ENCODE results near the gene ARFGAP1. TPM values are rescaled to one million over a fixed set of nuclear protein-coding genes. Genes with fewer than 3 reads are reported as not detected.

Gene ARFGAP1
- total RNA-seq, 1 experiment from 2014 or later: 62.1 TPM

DNA sequence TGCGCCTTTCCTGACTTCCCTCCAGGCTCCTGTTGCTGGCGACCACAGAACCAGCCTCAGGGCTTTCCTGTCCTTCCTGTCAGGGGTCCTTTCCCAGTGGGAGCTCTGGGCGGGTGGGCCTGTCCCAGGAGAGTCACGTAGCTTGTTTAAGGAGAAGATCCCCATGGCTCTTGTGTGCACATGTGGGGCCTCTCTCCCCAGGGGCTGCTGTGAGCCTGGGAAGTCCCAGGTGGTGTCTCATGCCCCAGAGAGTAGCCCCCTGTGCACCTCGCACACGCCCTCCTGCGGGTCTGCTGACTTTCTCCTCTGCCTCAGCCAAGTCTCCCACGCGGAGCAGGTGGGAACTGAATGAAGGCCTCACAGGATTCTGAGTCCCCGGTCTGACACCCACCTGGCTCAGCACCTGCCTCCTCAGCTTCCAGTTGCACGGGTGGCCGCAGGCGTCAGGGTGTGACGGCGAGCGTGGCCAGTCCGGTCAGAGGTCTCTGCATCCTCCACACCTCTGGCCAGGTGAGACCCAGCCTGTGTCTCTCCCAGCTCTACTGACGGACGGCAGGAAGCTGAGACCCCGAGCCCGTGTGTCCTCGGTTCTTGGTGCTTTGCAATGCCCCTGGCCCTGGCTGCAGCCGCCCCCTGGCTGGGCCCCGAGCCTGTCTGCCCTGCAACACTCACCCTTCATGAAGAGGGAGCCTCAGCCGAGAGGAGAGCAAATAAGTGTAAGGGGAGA is 12.7 kb upstream of the ARFGAP1 start:
- no peak for DNase-seq (ENCODE audit: low read depth)

DNA sequence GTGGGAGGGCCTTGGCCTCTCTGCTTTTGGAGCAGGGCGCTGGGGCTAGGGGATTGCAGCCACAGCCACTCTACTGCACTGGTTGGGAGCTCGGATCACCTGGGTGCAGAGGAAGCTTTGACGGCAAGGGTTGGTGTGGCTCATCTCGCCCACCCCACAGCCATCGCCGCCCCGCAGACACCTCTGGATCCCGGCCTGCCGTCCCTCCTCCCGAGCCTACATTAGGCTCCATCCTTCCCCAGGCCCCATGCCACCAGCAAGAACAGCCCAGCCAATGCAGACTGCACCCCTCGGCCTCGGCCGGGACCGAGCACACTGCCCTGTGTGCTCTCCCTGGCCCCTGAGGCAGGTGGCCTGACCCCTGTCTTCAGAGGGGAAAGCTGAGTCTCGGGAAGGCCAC is 12.1 kb upstream of the ARFGAP1 start:
- DNase-seq (ENCODE audit: low read depth): no peak

DNA sequence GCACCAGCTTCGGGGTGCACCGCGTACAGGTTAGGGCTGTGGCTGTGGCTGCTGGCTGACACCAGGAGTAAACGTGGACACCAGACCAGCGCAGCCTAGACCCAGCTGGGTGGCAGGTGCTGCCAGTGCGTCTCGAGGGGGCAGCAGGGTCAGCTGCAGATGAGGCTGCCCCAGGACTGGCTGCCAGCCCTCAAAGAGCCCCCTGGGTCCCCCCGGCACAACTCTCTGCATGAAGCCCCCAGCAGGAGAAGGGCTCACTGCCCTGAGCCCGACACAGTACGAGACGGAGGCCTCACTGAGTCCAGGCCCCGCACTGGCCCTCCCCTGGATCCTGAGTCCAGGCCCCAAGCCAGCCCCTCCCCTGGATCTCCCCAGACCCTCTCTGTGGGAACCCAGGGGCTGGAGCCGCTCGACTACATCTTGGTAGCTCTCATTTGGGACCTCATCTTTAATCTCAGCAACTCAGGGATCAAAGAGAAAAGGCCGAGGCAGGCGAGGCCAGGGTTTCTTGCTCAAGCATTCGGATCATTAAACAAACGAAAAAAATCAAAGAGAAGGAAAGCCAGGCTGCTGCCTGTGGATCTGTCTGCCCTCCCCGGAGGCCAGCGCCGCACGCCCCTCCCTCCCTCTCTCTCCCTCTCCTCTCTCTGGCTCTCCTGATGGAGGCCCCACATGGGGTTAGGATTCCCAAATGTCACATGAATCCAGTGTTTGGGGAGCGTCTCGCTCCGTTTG is 11.4 kb upstream of the ARFGAP1 start:
- no peak for DNase-seq (ENCODE audit: low read depth)

GRCh38 chr20:63261795-63262528 is 10.7 kb upstream of the ARFGAP1 start:
- no peak for DNase-seq (ENCODE audit: low read depth)

GRCh38 chr20:63262836-63263235 is 9.8 kb upstream of the ARFGAP1 start:
- DNase-seq (ENCODE audit: low read depth): no peak

- DNase-seq (ENCODE audit: low read depth): no peak
Measured at GRCh38 chr20:63264000-63264399, 8.6 kb upstream of the ARFGAP1 start.

DNA sequence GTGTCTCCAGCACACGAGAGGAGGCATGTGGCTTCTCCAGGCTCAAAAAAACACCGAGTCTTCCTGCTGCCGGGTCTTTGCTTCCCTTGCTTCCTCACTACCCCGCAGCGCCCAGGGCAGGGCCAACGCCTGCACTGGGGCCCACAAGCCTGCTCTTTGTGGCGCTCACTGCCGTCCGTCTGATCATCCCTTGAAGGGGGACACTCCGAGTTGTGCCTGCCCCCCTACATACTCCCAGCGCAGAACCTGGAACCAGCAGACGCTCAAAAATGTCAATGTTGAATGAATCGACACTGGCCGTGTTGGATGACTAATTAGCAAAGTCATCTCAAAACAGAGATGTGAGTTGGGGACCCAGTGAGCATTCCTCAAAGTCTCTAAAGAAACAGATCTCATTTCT is 8.1 kb upstream of the ARFGAP1 start:
- no peak for DNase-seq (ENCODE audit: low read depth)

- DNase-seq (ENCODE audit: low read depth): no peak
Measured at GRCh38 chr20:63265891-63266515, 6.6 kb upstream of the ARFGAP1 start.

- no peak for DNase-seq (ENCODE audit: low read depth)
Measured at GRCh38 chr20:63267691-63268090, 4.9 kb upstream of the ARFGAP1 start.

DNA sequence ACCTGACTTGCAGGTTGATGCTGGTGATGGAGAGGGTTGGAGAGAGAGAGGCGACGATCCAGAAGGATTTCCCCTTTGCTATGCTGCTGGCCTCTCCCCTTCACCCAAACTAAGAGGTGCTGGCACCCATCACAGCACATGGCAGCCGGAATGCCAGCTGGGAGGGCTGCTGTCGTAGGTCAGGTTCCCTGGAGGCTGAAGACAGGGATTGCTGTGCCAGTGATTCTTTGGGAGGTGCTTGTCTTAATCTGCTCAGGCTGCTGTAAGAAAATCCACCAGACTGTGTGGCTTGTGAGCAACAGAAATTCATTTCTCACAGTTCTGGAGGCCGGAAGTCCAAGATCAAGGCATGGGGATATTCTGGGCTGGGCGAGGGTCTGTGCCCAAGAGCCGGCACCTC is 4.4 kb upstream of the ARFGAP1 start:
- no peak for DNase-seq (ENCODE audit: low read depth)

- DNase-seq (ENCODE audit: low read depth): no peak
Measured at GRCh38 chr20:63268671-63269439, 3.8 kb upstream of the ARFGAP1 start.

DNA sequence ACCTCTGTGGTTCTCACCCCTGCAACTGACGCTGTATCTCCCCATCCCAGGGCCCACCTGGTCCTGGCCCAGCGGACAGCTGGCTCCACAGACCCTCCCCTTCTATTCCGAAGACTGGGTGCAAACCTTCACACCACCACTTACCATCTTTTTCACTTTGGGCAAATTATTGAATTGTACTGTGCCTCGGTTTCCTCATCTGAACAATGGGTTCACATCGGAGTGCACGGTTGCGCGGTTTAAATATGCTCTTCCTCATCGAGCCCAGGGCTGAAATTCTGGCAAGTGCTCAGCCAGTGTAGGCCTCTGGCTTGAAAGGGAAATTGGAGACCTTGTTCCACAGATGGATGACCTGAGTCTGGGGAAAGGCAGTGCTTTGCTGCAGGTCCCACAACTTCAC is 2.9 kb upstream of the ARFGAP1 start:
- DNase-seq (ENCODE audit: low read depth): no peak

DNA sequence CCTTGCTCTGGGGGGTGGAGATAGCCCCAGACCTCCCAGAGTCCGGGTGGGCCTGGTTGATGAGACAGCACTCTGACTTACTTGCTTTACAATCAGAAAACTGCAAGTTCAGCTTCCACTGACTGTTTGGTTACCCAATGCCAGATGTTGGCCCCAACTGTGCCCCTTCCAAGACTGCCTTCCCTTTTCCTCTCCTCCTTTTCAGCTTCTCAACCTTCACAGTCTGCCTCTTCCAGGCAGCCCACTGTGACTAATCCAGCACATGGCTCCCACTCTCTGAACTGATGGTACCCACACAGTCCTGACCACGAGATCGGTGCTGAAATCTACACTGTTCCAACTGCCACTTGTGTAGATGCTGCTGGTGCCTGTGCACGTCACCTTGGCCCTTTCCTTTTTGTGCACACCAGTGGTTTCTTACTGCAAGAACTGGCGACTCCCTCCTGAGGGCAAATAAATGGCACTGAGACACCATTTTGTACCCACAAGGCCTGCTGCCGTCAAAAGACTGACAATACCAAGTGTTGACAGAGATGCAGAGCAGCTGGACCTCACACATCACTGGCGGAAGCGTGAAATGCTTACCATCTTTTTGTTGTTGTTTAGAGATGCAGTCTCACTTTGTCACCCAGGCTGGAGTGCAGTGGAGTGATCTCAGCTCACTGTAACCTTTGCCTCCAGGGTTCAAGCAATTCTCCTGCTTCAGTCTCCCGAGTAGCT is 1.8 kb upstream of the ARFGAP1 start:
- DNase-seq (ENCODE audit: low read depth): no peak

- DNase-seq (ENCODE audit: low read depth): no peak
Measured at GRCh38 chr20:63273059-63273579, 506 bp downstream of the ARFGAP1 start.

GRCh38 chr20:63273635-63274380 is 1.2 kb downstream of the ARFGAP1 start:
- peak; percentile 84 for DNase-seq (ENCODE audit: low read depth)

GRCh38 chr20:63274381-63275228 is 2.0 kb downstream of the ARFGAP1 start:
- DNase-seq (ENCODE audit: low read depth): no peak

GRCh38 chr20:63275825-63276224 is 3.2 kb downstream of the ARFGAP1 start:
- DNase-seq (ENCODE audit: low read depth): no peak

DNA sequence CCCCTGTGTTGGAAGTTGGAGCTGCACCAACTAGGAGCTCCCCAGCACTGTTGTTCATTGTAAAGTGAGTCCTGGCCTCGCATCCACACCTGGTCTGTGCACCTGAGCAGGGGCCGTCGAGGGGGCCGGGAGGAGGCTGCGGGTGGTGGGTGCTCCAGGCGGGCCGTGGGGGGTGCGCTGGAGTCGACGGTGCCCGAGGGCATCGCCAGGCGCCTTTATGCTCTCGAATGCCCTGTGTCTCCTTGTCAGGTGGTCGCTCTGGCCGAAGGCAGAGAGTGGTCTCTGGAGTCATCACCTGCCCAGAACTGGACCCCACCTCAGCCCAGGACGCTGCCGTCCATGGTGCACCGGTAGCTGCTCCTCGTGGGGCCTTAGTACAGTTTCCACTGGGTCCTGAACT is 4.3 kb downstream of the ARFGAP1 start:
- DNase-seq (ENCODE audit: low read depth): no peak

All from HT1080 (cell line).